Testis (tissue), 3 donors: Measurements from ENCODE around the gene PYY. TPM values are rescaled to one million over a fixed set of nuclear protein-coding genes. Genes with fewer than 3 reads are reported as not detected.

Source experiments
- DNase-seq: peaks from one replicate; pipeline ENCODE4 v3.0.0-alpha.2; 2019
- H3K27ac ChIP-seq, 2 donors: fragments of 200-600 bp; sonication (generic); one replicate each; pipeline ENCODE4 v1.5.1; 2019
- H3K27me3 ChIP-seq: fragments of 200-600 bp; sonication (generic); one replicate; pipeline ENCODE4 v1.5.1; 2019
- H3K36me3 ChIP-seq: fragments of 200-600 bp; sonication (generic); one replicate; pipeline ENCODE4 v1.5.1; 2017; ENCODE audit warnings: low read depth; ENCODE audit errors: missing control alignments
- H3K4me1 ChIP-seq: fragments of 200-600 bp; sonication (generic); one replicate; pipeline ENCODE4 v1.5.1; 2019
- H3K4me3 ChIP-seq, 2 donors: fragments of 200-600 bp; sonication (generic); one replicate each; pipeline ENCODE4 v1.5.1; 2017 to 2019
- H3K9me3 ChIP-seq: fragments of 200-600 bp; sonication (generic); one replicate; pipeline ENCODE4 v1.5.1; 2017
- CTCF ChIP-seq, 3 experiments: fragments of 450-650 bp in 2 of 3; fragments of 200-600 bp in 1 of 3; sonication (generic) in 1 of 3; IDR thresholded peaks; one replicate each; pipeline ENCODE4 v1.5.1; 2016 to 2019; ENCODE audit warnings: antibody characterized with exemption in 3 of 3, mild to moderate bottlenecking in 2 of 3, moderate library complexity in 1 of 3
- POLR2A ChIP-seq: fragments of 450-650 bp; IDR thresholded peaks from one replicate; pipeline ENCODE4 v1.6.1; 2017; ENCODE audit warnings: antibody characterized with exemption, mild to moderate bottlenecking, moderate library complexity
- WGBS, 2 donors: methylation state at CpG; one replicate each; pipeline ENCODE4 v1.1.5; 2018; 5-methylcytosine and 5-hydroxymethylcytosine counted together
- intact Hi-C: fragments of 100-400 bp; cut with DNase I; formaldehyde crosslinking; loops from one replicate; pipeline ENCODE4 v1.15.1; 2023; ENCODE audit warnings: low total_unique reads
- polyA plus RNA-seq: library from polyadenylated mRNA; stranded (reverse); fragments of 350-450 nt; fragmentation: Illumina TruSeq; extraction: RNeasy Lipid Tissue Mini Kit (QIAGEN cat#74804); gene quantifications from one replicate; pipeline ENCODE4 v1.2.3, GENCODE V29; 2014; ENCODE audit warnings: low read depth, low replicate concordance; ENCODE audit not compliant: insufficient read depth
- total RNA-seq, 2 donors: library from RNA; depleted of rRNA; stranded (reverse); fragments of >200 nt; gene quantifications; one replicate each; pipeline ENCODE4 v1.2.3, GENCODE V29; 2016

The PYY gene
- total and polyA plus RNA-seq, 3 donors from 2014 or later: 0.37 to 1.5 TPM; not detected in 1

- Histone ChIP-seq H3K36me3 (no peaks in the 10 kb centered on the region), H3K4me3 (no peak overlapping the region), H3K27ac (no peak overlapping the region), H3K4me1 (no peaks in the 10 kb centered on the region), H3K9me3 (no peaks in the 10 kb centered on the region), H3K27me3 (no peaks in the 10 kb centered on the region)
- 80 to 92% methylated on average over 2 of the region's 2 CpGs for WGBS, 2 donors
- no peak for DNase-seq
- intact Hi-C loops: no loop called here
- TF ChIP-seq POLR2A (no peak), CTCF (IDR thresholded peaks at IDR 0.05) (no peak)
Measured at GRCh38 chr17:43982171-43982570, 28.4 kb upstream of the PYY start.

DNA sequence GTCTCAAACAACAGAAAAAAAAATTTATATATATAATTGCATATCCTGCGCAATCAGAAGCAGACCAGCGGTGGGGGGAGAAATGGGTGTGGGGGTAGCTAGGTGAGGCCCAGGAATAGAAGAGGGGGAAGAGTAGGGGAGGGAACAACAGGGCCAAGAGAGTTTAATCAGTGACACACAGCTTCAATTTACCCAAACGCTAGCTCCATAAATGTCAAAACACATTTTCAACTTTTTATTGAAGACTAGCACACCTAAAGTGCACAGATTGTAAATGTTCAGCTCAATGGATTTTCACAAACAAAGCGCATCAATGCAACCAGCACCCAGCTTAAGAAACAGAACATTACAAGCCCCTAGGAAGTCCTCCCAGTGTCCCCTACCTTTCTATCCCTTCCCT lies 25.9 kb upstream of the PYY start:
- Histone ChIP-seq H3K36me3 (no peaks in the 10 kb centered on the region), H3K27ac (no peak overlapping the region), H3K27me3 (no peaks in the 10 kb centered on the region), H3K4me3 (no peak overlapping the region), H3K9me3 (no peaks in the 10 kb centered on the region), H3K4me1 (no peaks in the 10 kb centered on the region)
- intact Hi-C loops: no loop called here
- DNase-seq: no peak
- TF ChIP-seq CTCF (IDR thresholded peaks at IDR 0.05) (no peak), POLR2A (no peak)
- 88 to 92% methylated on average over 4 of the region's 4 CpGs for whole genome bisulfite sequencing, 2 donors

DNA sequence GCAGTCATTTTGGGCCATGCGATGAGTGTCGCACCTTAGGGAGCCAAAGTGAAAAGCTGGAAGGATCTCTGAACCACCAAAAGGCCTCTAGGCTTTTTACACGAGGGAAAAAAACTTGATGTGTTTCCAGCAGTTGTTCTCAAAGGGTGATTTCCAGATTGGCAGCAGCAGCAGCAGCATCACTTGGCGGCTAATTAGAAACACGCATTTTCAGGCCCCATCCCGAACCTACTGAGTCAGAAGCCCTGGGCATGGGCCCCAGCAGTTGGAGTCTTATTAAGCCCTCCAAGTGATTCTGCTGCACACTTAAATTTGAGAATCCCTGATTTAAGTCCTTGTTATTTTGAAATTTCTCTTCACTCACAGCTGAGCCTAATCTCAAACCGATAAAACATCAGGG lies 25.3 kb upstream of the PYY start:
- H3K36me3 ChIP-seq: no peaks in the 10 kb centered on the region
- intact Hi-C loops: no loop called here
- WGBS, 2 donors: 79 to 80% methylated on average over 7 of the region's 7 CpGs
- no peaks in the 10 kb centered on the region for H3K4me1 ChIP-seq
- no peak for DNase-seq
- no peak overlapping the region for H3K27ac ChIP-seq
- H3K9me3 ChIP-seq: no peaks in the 10 kb centered on the region
- H3K4me3 ChIP-seq: no peak overlapping the region
- no peaks in the 10 kb centered on the region for H3K27me3 ChIP-seq
- TF ChIP-seq CTCF (IDR thresholded peaks at IDR 0.05) (no peak), POLR2A (no peak)

DNA sequence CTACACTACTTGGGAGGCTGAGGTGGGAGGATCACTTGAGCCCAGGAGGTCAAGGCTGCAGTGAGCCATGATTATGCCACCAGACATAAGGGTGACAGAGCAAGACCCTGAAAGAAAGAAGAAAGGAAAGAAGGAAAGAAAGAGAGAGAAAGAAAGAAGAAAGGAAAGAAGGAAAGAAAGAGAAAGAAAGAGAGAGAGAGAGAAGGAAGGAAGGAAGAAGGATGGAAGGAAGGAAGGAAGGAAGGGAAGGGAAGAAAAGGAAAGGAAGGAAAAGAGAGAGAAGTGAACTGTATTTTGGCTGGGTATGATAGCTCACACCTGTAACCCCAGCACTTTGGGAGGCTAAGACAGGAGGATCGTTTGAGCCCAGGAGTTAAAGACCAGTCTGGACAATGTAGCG lies 24.3 kb upstream of the PYY start:
- WGBS, 2 donors: 53 to 77% methylated on average over 2 of the region's 2 CpGs
- no peaks in the 10 kb centered on the region for H3K9me3 ChIP-seq
- H3K4me1 ChIP-seq: no peaks in the 10 kb centered on the region
- H3K4me3 ChIP-seq: no peak overlapping the region
- intact Hi-C loops: no loop called here
- H3K27me3 ChIP-seq: no peaks in the 10 kb centered on the region
- TF ChIP-seq CTCF (IDR thresholded peaks at IDR 0.05): no peak
- no peak for TF ChIP-seq POLR2A
- no peaks in the 10 kb centered on the region for H3K36me3 ChIP-seq
- no peak overlapping the region for H3K27ac ChIP-seq
- no peak for DNase-seq

DNA sequence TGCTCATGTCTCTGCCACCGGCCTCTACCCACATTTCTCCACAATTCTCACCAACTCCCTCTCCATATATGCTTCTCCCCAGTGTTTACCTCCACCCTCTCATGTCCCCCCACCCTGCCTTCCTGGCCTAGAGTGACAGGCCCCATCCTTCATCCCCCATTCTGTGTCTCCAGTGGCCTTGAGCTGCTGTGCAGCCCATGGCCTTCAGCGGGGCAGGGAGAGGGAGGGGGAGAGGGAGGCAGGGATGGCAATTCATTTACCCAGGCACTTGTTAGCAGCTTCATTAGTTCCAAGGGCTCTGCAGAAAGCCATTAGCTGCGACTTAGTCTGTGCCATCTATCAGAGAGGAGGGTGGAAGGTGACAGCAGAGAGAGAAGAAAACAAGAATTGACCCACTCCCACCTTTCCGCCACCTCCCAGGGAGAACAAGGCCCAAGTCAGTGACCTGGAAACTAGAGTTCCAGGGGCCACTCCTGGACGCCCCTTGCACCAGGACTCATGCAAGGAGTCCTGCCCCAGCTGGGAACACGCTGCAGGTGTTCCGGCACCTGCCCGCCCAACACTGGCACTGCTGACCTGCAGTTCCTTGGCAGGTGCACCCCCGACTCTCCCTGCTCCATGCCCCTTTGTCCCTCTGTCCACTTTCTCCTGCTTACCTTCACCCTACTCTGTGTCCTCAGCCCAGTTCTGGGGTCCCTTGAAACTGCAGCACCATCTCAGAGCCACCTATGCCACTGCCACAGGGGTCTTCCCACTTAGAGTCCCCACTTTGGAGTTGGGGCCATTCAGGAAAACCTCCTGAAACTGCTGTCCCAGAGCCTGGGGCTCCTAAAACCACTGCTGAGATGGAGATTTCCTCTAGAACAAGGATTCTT lies 23.5 kb upstream of the PYY start:
- no peak for DNase-seq
- H3K4me3 ChIP-seq: no peak overlapping the region
- intact Hi-C loops: no loop called here
- H3K36me3 ChIP-seq: no peaks in the 10 kb centered on the region
- no peak overlapping the region for H3K27ac ChIP-seq
- no peaks in the 10 kb centered on the region for H3K4me1 ChIP-seq
- H3K9me3 ChIP-seq: no peaks in the 10 kb centered on the region
- TF ChIP-seq CTCF (IDR thresholded peaks at IDR 0.05) (no peak), POLR2A (no peak)
- 67 to 79% methylated on average over 9 of the region's 9 CpGs for WGBS, 2 donors
- H3K27me3 ChIP-seq: no peaks in the 10 kb centered on the region
